SK-N-SH (cell line): ENCODE results near the gene ALOX15. TPM values are rescaled to one million over a fixed set of nuclear protein-coding genes. Genes with fewer than 3 reads are reported as not detected.

Source experiments
- CTCF ChIA-PET: fragments of 300-600, 350-600 bp; formaldehyde crosslinking; extraction: SDS; loops from one replicate; lab custom pipeline; 2021; lab: Yijun Ruan, JAX
- POLR2A ChIA-PET: fragments of 350-600 bp; sonication (Branson Sonifier 250); formaldehyde crosslinking; extraction: SDS; loops from one replicate; lab custom pipeline; 2020; ENCODE audit warnings: antibody characterized with exemption, inconsistent platforms; lab: Yijun Ruan, JAX
- DNase-seq: peaks from one replicate; pipeline ENCODE4 v3.0.0; 2012
- H2AFZ ChIP-seq: fragments of 200-600 bp; sonication (generic); 2 replicates; pipeline ENCODE4 v1.8.1; 2016; ENCODE audit warnings: antibody characterized with exemption, mild to moderate bottlenecking, low read depth
- H3F3A ChIP-seq: fragments of 200-600 bp; sonication (generic); replicated peaks from 2 replicates; pipeline ENCODE3; 2016; ENCODE audit warnings: antibody characterized with exemption, mild to moderate bottlenecking; ENCODE audit not compliant: insufficient read depth
- H3K27ac ChIP-seq, 2 experiments: fragments of 200-500 bp in 1 of 2; fragments of 200-600 bp in 1 of 2; sonication (Bioruptor generic) in 1 of 2; sonication (generic), shearing (Covaris generic) in 1 of 2; 2 replicates each; pipeline versions ENCODE4 v1.5.1 to v1.6.1; 2014 to 2016; ENCODE audit warnings: low read depth in 2 of 2, inconsistent platforms in 1 of 2, low read length in 1 of 2, mild to moderate bottlenecking in 1 of 2, mixed read lengths in 1 of 2
- H3K27me3 ChIP-seq: fragments of 200-600 bp; sonication (generic), shearing (Covaris generic); 2 replicates; pipeline ENCODE4 v1.6.1; 2016; ENCODE audit warnings: mixed run types; ENCODE audit not compliant: insufficient read depth
- H3K36me3 ChIP-seq, 2 experiments: fragments of 200-500 bp in 1 of 2; fragments of 200-600 bp in 1 of 2; sonication (Bioruptor generic) in 1 of 2; sonication (generic) in 1 of 2; replicated peaks in 1 of 2; 2 replicates each; pipeline versions ENCODE3 to v1.5.1; 2014 to 2016; ENCODE audit warnings: low read length in 1 of 2, mild to moderate bottlenecking in 1 of 2; ENCODE audit not compliant: insufficient read depth in 2 of 2, control insufficient read depth in 1 of 2
- H3K4me1 ChIP-seq, 2 experiments: fragments of 200-500 bp in 1 of 2; fragments of 200-600 bp in 1 of 2; sonication (Bioruptor generic) in 1 of 2; sonication (generic), shearing (Covaris generic) in 1 of 2; 2 replicates each; pipeline versions ENCODE4 v1.5.1 to v1.6.1; 2014 to 2016; ENCODE audit warnings: low read depth in 1 of 2, low read length in 1 of 2, mixed run types in 1 of 2; ENCODE audit not compliant: insufficient read depth in 2 of 2, control insufficient read depth in 1 of 2
- H3K4me2 ChIP-seq: fragments of 200-600 bp; sonication (generic), shearing (Covaris generic); 2 replicates; pipeline ENCODE4 v1.6.1; 2017; ENCODE audit warnings: mixed run types
- H3K4me3 ChIP-seq, 2 experiments: fragments of 200-500 bp in 1 of 2; fragments of 200-600 bp in 1 of 2; sonication (Bioruptor generic) in 1 of 2; sonication (generic), shearing (Covaris generic) in 1 of 2; 2 replicates each; pipeline versions ENCODE4 v1.5.1 to v1.8.1; 2014 to 2016; ENCODE audit warnings: low read depth in 2 of 2, inconsistent platforms in 1 of 2, low read length in 1 of 2, mild to moderate bottlenecking in 1 of 2, mixed read lengths in 1 of 2, moderate library complexity in 1 of 2
- H3K79me2 ChIP-seq: fragments of 200-600 bp; sonication (generic); 2 replicates; pipeline ENCODE4 v1.8.1; 2017; ENCODE audit warnings: mild to moderate bottlenecking; ENCODE audit not compliant: insufficient read depth
- H3K9ac ChIP-seq: fragments of 200-600 bp; sonication (generic); 2 replicates; pipeline ENCODE4 v1.6.1; 2017; ENCODE audit warnings: mixed run types
- H3K9me2 ChIP-seq: fragments of 200-600 bp; sonication (generic); 2 replicates; pipeline ENCODE4 v1.6.1; 2017; ENCODE audit warnings: mixed run types
- H3K9me3 ChIP-seq: fragments of 200-600 bp; sonication (generic); 2 replicates; pipeline ENCODE4 v1.6.1; 2017; ENCODE audit warnings: mixed run types, mild to moderate bottlenecking, moderate library complexity
- H4K20me1 ChIP-seq: fragments of 200-600 bp; sonication (generic); 2 replicates; pipeline ENCODE4 v1.6.1; 2017; ENCODE audit warnings: mild to moderate bottlenecking, mixed run types; ENCODE audit not compliant: insufficient read depth
- CHD2 ChIP-seq: fragments of 150-350 bp; IDR thresholded peaks from 2 replicates; pipeline ENCODE4 v1.6.1; 2018; ENCODE audit warnings: low read length; ENCODE audit not compliant: partially characterized antibody
- CTCF ChIP-seq: fragments of 200-600 bp; sonication (generic); IDR thresholded peaks from 2 replicates; pipeline ENCODE4 v1.6.1; 2017; ENCODE audit warnings: antibody characterized with exemption, mild to moderate bottlenecking, moderate library complexity
- ELF1 ChIP-seq: IDR thresholded peaks from 2 replicates; pipeline ENCODE4 v1.4.0; 2012
- FOSL2 ChIP-seq: IDR thresholded peaks from 2 replicates; pipeline ENCODE4 v1.4.0; 2012; ENCODE audit warnings: low read depth, mild to moderate bottlenecking, moderate library complexity, borderline replicate concordance
- GABPA ChIP-seq: IDR thresholded peaks from 2 replicates; pipeline ENCODE4 v1.4.0; 2012; ENCODE audit warnings: low read depth, mild to moderate bottlenecking
- MAX ChIP-seq: IDR thresholded peaks from 2 replicates; pipeline ENCODE4 v1.4.0; 2012; ENCODE audit warnings: low read depth
- PBX3 ChIP-seq: IDR thresholded peaks from 2 replicates; pipeline ENCODE4; 2012
- RAD21 ChIP-seq: IDR thresholded peaks from 2 replicates; pipeline ENCODE4 v1.6.1; 2012; ENCODE audit warnings: mild to moderate bottlenecking, low read length
- RCOR1 ChIP-seq: fragments of 150-350 bp; IDR thresholded peaks from 2 replicates; pipeline ENCODE4 v1.6.1; 2017; ENCODE audit warnings: antibody characterized with exemption, low read length
- REST ChIP-seq: IDR thresholded peaks from 2 replicates; pipeline ENCODE4 v1.6.1; 2012; ENCODE audit warnings: mild to moderate bottlenecking, low read depth, low read length, moderate library complexity
- RFX5 ChIP-seq: IDR thresholded peaks from 2 replicates; pipeline ENCODE4 v1.6.1; 2012; ENCODE audit warnings: mild to moderate bottlenecking, improper control_type of control experiment, low read length
- SMC3 ChIP-seq: IDR thresholded peaks from 2 replicates; pipeline ENCODE4 v1.6.1; 2012; ENCODE audit warnings: low read depth, low read length, improper control_type of control experiment
- WGBS: methylation state at CpG from one replicate; pipeline ENCODE4 v1.1.6; 2017; ENCODE audit warnings: low lambda C conversion rate; 5-methylcytosine and 5-hydroxymethylcytosine counted together
- polyA plus RNA-seq, 3 experiments: library from polyadenylated mRNA; depleted of rRNA; stranded (reverse); fragments of >200 nt; gene quantifications; 2 replicates each; pipeline ENCODE4 v1.2.3, GENCODE V29; 2012
- TF ChIP-seq, protein P1 (sequence below): fragments of 150-350 bp; IDR thresholded peaks from 2 replicates; pipeline ENCODE4 v1.6.1; 2016; ENCODE audit warnings: mild to moderate bottlenecking, low read depth, low read length
- TF ChIP-seq, protein P2 (sequence below): IDR thresholded peaks from 2 replicates; pipeline ENCODE4 v1.4.0; 2012; ENCODE audit warnings: low read depth, borderline replicate concordance

ALOX15 gene
- polyA plus RNA-seq, 1 of the 3 experiments (the other 2 are of a cell fraction): not detected

- Histone ChIP-seq H4K20me1 (no peaks in the 10 kb centered on the region), H3K4me3 (no peak overlapping the region), H3F3A (no peaks in the 10 kb centered on the region), H3K4me1 (peaks cover 0 to 21% of the 10 kb centered on the region in 2 experiments; a peak in 1 of 4 replicates), H3K9ac (no peak overlapping the region), H3K27ac (no peak overlapping the region), H3K27me3 (peaks cover 7% of the 10 kb centered on the region; the same call in 1 of the 2 replicates), H3K4me2 (no peak overlapping the region), H3K79me2 (no peaks in the 10 kb centered on the region), H3K36me3 (no peaks in the 10 kb centered on the region), H3K9me2 (no peaks in the 10 kb centered on the region), H2AFZ (no peak overlapping the region), H3K9me3 (no peaks in the 10 kb centered on the region)
- ChIA-PET CTCF (interaction anchor here (0.6 to 6.1 kb wide), 5 partner anchors 8 to 287 kb away, joined by 3 to 39 read pairs (median 4); no protein-coding TSS in a partner anchor), POLR2A (no interaction called here)
- TF ChIP-seq, protein P1, sequence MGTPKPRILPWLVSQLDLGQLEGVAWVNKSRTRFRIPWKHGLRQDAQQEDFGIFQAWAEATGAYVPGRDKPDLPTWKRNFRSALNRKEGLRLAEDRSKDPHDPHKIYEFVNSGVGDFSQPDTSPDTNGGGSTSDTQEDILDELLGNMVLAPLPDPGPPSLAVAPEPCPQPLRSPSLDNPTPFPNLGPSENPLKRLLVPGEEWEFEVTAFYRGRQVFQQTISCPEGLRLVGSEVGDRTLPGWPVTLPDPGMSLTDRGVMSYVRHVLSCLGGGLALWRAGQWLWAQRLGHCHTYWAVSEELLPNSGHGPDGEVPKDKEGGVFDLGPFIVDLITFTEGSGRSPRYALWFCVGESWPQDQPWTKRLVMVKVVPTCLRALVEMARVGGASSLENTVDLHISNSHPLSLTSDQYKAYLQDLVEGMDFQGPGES: no peak
- TF ChIP-seq GABPA (no peak), CTCF (no peak), RCOR1 (no peak), PBX3 (no peak)
- 71% methylated on average over 5 of the region's 5 CpGs for WGBS
- DNase-seq: no peak
Observed at GRCh38 chr17:4602041-4602440, 39.4 kb downstream of the ALOX15 start.

- CTCF ChIA-PET: interaction anchor here (0.9 to 6.1 kb wide), 6 partner anchors 9 to 34 kb away, joined by 3 to 39 read pairs (median 6); no protein-coding TSS in a partner anchor
- DNase-seq: no peak
- Histone ChIP-seq H3K4me1 (peaks cover 0 to 21% of the 10 kb centered on the region in 2 experiments; a peak in 1 of 4 replicates), H3K27me3 (peaks cover 8% of the 10 kb centered on the region; the same call in 1 of the 2 replicates), H4K20me1 (no peaks in the 10 kb centered on the region), H2AFZ (no peak overlapping the region), H3K4me2 (no peak overlapping the region), H3K9ac (no peak overlapping the region), H3K36me3 (no peaks in the 10 kb centered on the region), H3F3A (no peaks in the 10 kb centered on the region), H3K4me3 (no peak overlapping the region), H3K27ac (no peak overlapping the region), H3K79me2 (no peaks in the 10 kb centered on the region), H3K9me3 (no peaks in the 10 kb centered on the region), H3K9me2 (no peaks in the 10 kb centered on the region)
- WGBS: 78% methylated on average over 4 of the region's 4 CpGs
- POLR2A ChIA-PET: no interaction called here
- no peak for TF ChIP-seq SMC3
- TF ChIP-seq, protein P2, sequence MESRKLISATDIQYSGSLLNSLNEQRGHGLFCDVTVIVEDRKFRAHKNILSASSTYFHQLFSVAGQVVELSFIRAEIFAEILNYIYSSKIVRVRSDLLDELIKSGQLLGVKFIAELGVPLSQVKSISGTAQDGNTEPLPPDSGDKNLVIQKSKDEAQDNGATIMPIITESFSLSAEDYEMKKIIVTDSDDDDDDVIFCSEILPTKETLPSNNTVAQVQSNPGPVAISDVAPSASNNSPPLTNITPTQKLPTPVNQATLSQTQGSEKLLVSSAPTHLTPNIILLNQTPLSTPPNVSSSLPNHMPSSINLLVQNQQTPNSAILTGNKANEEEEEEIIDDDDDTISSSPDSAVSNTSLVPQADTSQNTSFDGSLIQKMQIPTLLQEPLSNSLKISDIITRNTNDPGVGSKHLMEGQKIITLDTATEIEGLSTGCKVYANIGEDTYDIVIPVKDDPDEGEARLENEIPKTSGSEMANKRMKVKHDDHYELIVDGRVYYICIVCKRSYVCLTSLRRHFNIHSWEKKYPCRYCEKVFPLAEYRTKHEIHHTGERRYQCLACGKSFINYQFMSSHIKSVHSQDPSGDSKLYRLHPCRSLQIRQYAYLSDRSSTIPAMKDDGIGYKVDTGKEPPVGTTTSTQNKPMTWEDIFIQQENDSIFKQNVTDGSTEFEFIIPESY: no peak
- no peak for TF ChIP-seq ELF1
- no peak for TF ChIP-seq FOSL2
- TF ChIP-seq REST: no peak
- TF ChIP-seq PBX3: no peak
- TF ChIP-seq RCOR1: no peak
- no peak for TF ChIP-seq RFX5
- TF ChIP-seq CHD2: no peak
- TF ChIP-seq RAD21: no peak
- TF ChIP-seq MAX: no peak
Observed at GRCh38 chr17:4601326-4601725, 40.2 kb downstream of the ALOX15 start.
